K562 (cell line): Measurements from ENCODE around the gene QKI. TPM values are rescaled to one million over a fixed set of nuclear protein-coding genes. Genes with fewer than 3 reads are reported as not detected.
A peak's percentile ranks its signal among the peaks of the same experiment; 100 is the strongest.

ENCODE experiments used
- CTCF ChIP-seq, 3 experiments: IDR thresholded peaks in 2 of 3; conservative IDR thresholded peaks in 1 of 3; 2 replicates each; pipeline ENCODE4 v1.5.1; 2011 to 2012; ENCODE audit warnings: low read length in 3 of 3, mild to moderate bottlenecking in 3 of 3, control low read depth in 2 of 3, improper control_type of control experiment in 1 of 3, inconsistent platforms in 1 of 3, low read depth in 1 of 3, mixed read lengths in 1 of 3, moderate library complexity in 1 of 3; ENCODE audit not compliant: insufficient read depth in 2 of 3
- HBP1 ChIP-seq: fragments of 450-650 bp; formaldehyde crosslinking; IDR thresholded peaks from 2 replicates; pipeline ENCODE4 v1.4.0; 2022; ENCODE audit warnings: missing genetic modification characterization
- HMBOX1 ChIP-seq: sonication (generic); IDR thresholded peaks from 2 replicates; pipeline ENCODE4 v1.6.1; 2016
- HNRNPLL ChIP-seq: fragments of 200-400 bp; formaldehyde crosslinking; IDR thresholded peaks from 2 replicates; pipeline ENCODE4 v1.6.1; 2017; ENCODE audit warnings: low read length, low read depth, mild to moderate bottlenecking; ENCODE audit not compliant: poor library complexity, severe bottlenecking
- JUN ChIP-seq, 2 experiments: sonication (generic) in 1 of 2; formaldehyde crosslinking in 1 of 2; IDR thresholded peaks; 2 replicates each; pipeline versions ENCODE4 v1.6.1 to v1.8.0; 2012 to 2022; ENCODE audit warnings: borderline replicate concordance in 2 of 2, mild to moderate bottlenecking in 2 of 2, improper control_type of control experiment in 1 of 2, low read depth in 1 of 2, low read length in 1 of 2, missing genetic modification reagents in 1 of 2
- MAZ ChIP-seq, 2 experiments: fragments of 450-650 bp in 1 of 2; sonication (generic) in 1 of 2; formaldehyde crosslinking; IDR thresholded peaks in 1 of 2; conservative IDR thresholded peaks in 1 of 2; 2 replicates each; pipeline versions ENCODE4 v1.4.0 to v1.5.0; 2020; ENCODE audit warnings: mild to moderate bottlenecking in 1 of 2, missing genetic modification reagents in 1 of 2
- NR4A1 ChIP-seq, 2 experiments: fragments of 250-450 bp in 1 of 2; fragments of 450-650 bp in 1 of 2; sonication (Bioruptor Pico) in 1 of 2; IDR thresholded peaks; 2 replicates each; pipeline versions ENCODE4 v1.4.0 to v1.6.1; 2016 to 2020; ENCODE audit warnings: mild to moderate bottlenecking in 2 of 2, missing compliant biosample characterization in 1 of 2, missing genetic modification characterization in 1 of 2, moderate library complexity in 1 of 2
- PML ChIP-seq: IDR thresholded peaks from 2 replicates; pipeline ENCODE4 v1.6.1; 2012; ENCODE audit warnings: low read length, inconsistent platforms
- POU5F1 ChIP-seq: fragments of 150-350 bp; IDR thresholded peaks from 2 replicates; pipeline ENCODE4 v1.6.1; 2014; ENCODE audit warnings: borderline replicate concordance, low read length, low read depth, mild to moderate bottlenecking; ENCODE audit not compliant: partially characterized antibody
- PREB ChIP-seq: sonication (generic); formaldehyde crosslinking; IDR thresholded peaks from 2 replicates; pipeline ENCODE4 v1.8.1; 2023; ENCODE audit warnings: mild to moderate bottlenecking, missing genetic modification reagents
- RAD21 ChIP-seq, 2 experiments: fragments of 250-450 bp in 1 of 2; fragments of 450-650 bp in 1 of 2; sonication (Bioruptor Pico) in 1 of 2; formaldehyde crosslinking in 1 of 2; IDR thresholded peaks in 1 of 2; conservative IDR thresholded peaks in 1 of 2; 2 replicates each; pipeline versions ENCODE4 v1.4.0 to v1.8.0; 2020 to 2022; ENCODE audit warnings: mild to moderate bottlenecking in 2 of 2, moderate library complexity in 1 of 2
- SAFB ChIP-seq: fragments of 200-400 bp; formaldehyde crosslinking; IDR thresholded peaks from 2 replicates; pipeline ENCODE4 v1.6.1; 2017; ENCODE audit warnings: low read depth, low read length, borderline replicate concordance
- SPI1 ChIP-seq: IDR thresholded peaks from 2 replicates; pipeline ENCODE4 v1.6.1; 2011; ENCODE audit warnings: low read depth, low read length, control low read depth, borderline replicate concordance
- TAF9B ChIP-seq: fragments of 450-650 bp; IDR thresholded peaks from 2 replicates; pipeline ENCODE4 v1.6.1; 2018; ENCODE audit warnings: mild to moderate bottlenecking; ENCODE audit not compliant: partially characterized antibody
- TCFL5 ChIP-seq: fragments of 250-450 bp; sonication (Bioruptor Pico); conservative IDR thresholded peaks from 2 replicates; pipeline ENCODE4 v1.6.1; 2021; ENCODE audit warnings: mild to moderate bottlenecking, moderate library complexity, matching md5 sums
- TEAD2 ChIP-seq: fragments of 450-650 bp; IDR thresholded peaks from 2 replicates; pipeline ENCODE4 v1.6.1; 2016; ENCODE audit warnings: missing genetic modification characterization, control low read depth, missing compliant biosample characterization
- ZNF384 ChIP-seq: IDR thresholded peaks from 2 replicates; pipeline ENCODE4 v1.6.1; 2012; ENCODE audit warnings: low read depth, low read length, improper control_type of control experiment
- ZNF764 ChIP-seq: fragments of 250-450 bp; sonication (Bioruptor Pico); IDR thresholded peaks from 2 replicates; pipeline ENCODE4 v1.4.0; 2020; ENCODE audit warnings: low read depth, mild to moderate bottlenecking, moderate library complexity
- ZNF780A ChIP-seq: fragments of 250-450 bp; sonication (Bioruptor Pico); IDR thresholded peaks from 2 replicates; pipeline ENCODE4 v1.5.0; 2021; ENCODE audit warnings: mild to moderate bottlenecking
- ZNF785 ChIP-seq: fragments of 250-450 bp; sonication (Bioruptor Pico); IDR thresholded peaks from 2 replicates; pipeline ENCODE4 v1.4.0; 2020; ENCODE audit warnings: mild to moderate bottlenecking
- polyA plus RNA-seq, 8 experiments: library from polyadenylated mRNA; depleted of rRNA in 4 of 8; stranded (reverse) in 5 of 8; unstranded in 3 of 8; fragments of >200 nt; fragmentation: Nextera tagmentation in 2 of 8; fragmentation: Illumina TruSeq in 1 of 8; extraction: Ambion mirVana in 2 of 8; extraction: Trizol in 1 of 8; gene quantifications; 2 replicates each; pipeline versions ENCODE4 v1.2.1 to v1.2.3, GENCODE V29; 2011 to 2014; ENCODE audit warnings: inconsistent platforms in 1 of 8, missing spikeins in 1 of 8
- total RNA-seq, 7 experiments: library from RNA; depleted of rRNA in 6 of 7; stranded (reverse); fragments of >200 nt in 6 of 7; fragmentation: Illumina TruSeq in 2 of 7; extraction: Trizol in 2 of 7; gene quantifications; 2 replicates each; pipeline versions ENCODE4 v1.2.1 to v1.2.3, GENCODE V29; 2011 to 2021; ENCODE audit warnings: low replicate concordance in 1 of 7

Gene QKI
- total and polyA plus RNA-seq, 9 of the 15 experiments (the other 6 are each of a cell fraction or from before 2014, with no cell fraction given): 20.4 to 215 (median 123) TPM

- TF ChIP-seq POU5F1 (no peak), SPI1 (0 out of 2 replicates have a peak, but pooled peaks have one; percentile 23), ZNF780A (no peak), HMBOX1 (0 out of 2 replicates have a peak, but pooled peaks have one; percentile 24), JUN (IDR thresholded peaks at IDR 0.05; ENCODE audit: borderline replicate concordance, low read depth, low read length) (no peak), JUN (CRISPR knock-in tag; IDR thresholded peaks at IDR 0.05; ENCODE audit: borderline replicate concordance) (no peak), ZNF764 (no peak), ZNF785 (CRISPR knock-in tag) (no peak), SAFB (no peak), CTCF (IDR thresholded peaks at IDR 0.05 in 2 of 3, conservative IDR thresholded peaks at IDR 0.05 in 1 of 3; ENCODE audit: insufficient read depth in 2 of 3, low read depth in 1 of 3, low read length in 3 of 3) (peak; percentile 44 to 86 (median 58); a peak in 5 of 6 replicates), PREB (CRISPR knock-in tag) (no peak), HNRNPLL (no peak), PML (0 out of 2 replicates have a peak, but pooled peaks have one; percentile 9), MAZ (CRISPR knock-in tag; conservative IDR thresholded peaks at IDR 0.05 in 1 of 2, IDR thresholded peaks at IDR 0.05 in 1 of 2) (peak in 1 of 2 experiments; percentile 27; a peak in 1 of 4 replicates), TAF9B (peak; percentile 16), TEAD2 (tag) (peak; percentile 78; the same call in 1 of the 2 replicates), RAD21 (CRISPR knock-in tag; conservative IDR thresholded peaks at IDR 0.05 in 1 of 2, IDR thresholded peaks at IDR 0.05 in 1 of 2) (peak; percentile 51 to 66), NR4A1 (CRISPR knock-in tag; IDR thresholded peaks at IDR 0.05) (no peak), NR4A1 (tag; IDR thresholded peaks at IDR 0.05) (no peak), HBP1 (CRISPR knock-in tag) (no peak), TCFL5 (CRISPR knock-in tag) (no peak), ZNF384 (peak; percentile 97)
These were observed 2.2 kb downstream of the QKI start (continued) for GRCh38 chr6:163416557-163417253.
